ENCODE measurements around the gene IL22RA1.
A peak's percentile ranks its signal among the peaks of the same experiment; 100 is the strongest.

Gene IL22RA1

DNA sequence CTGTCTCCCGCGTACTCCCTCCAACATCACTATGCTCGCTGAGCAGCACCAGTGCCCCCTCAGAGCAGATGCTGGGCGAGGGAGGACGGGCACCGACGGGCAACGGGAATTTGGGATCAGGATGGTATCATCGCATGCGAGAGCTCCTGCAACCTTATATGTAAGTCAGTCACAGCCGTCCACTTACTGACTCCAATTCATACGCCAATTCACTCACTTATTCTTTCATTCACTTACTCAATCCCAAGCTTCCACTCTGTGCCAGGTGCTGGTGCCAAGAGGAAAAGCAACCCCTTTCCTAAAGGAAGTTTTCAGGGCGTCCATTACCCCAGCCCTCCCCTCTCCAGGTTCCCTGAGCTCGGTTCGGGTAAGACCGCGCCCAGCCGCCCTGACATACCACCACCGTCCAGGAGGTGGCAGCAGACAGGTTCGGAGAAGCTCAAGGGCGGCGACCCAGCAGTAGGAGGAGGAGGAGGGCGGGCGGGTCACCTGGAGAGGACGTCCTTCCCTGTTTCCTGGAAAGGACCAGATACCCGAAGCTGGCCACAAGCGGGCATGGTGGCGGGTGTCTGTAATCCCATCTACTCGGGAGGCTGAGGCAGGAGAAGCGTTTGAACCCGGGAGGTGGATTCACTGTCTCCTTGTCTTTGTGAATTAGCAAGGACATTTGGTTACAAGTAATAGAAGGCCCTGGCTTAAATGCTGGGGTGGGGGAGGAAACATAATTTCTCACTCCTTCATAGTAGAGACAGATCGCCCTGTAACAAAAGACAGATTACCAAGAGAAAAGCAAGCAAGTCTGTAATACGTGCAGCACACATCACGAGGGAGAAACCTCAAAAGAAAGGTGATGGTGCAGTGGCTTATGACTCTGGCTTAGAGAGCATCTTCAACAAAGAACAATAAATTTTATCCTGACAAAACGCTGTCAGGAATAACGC lies 7.6 kb upstream of the IL22RA1 start:
- Histone ChIP-seq H3F3A (ENCODE audit: insufficient read depth) (peaks cover 45% of the 10 kb centered on the region), H3K79me2 (ENCODE audit: insufficient read depth, low read length) (peaks cover 10% of the 10 kb centered on the region; the same call in 1 of the 2 replicates), H2AFZ (ENCODE audit: low read depth, low read length, severe bottlenecking) (no peak overlapping the region), H3K27ac (ENCODE audit: low read depth, low read length) (peak overlapping the region; percentile 95), H3K27me3 (ENCODE audit: low read length) (no peaks in the 10 kb centered on the region), H3K9me3 (ENCODE audit: insufficient read depth, low read length) (no peaks in the 10 kb centered on the region), H3K9ac (ENCODE audit: low read length) (peak overlapping the region; percentile 69), H3K4me3 (ENCODE audit: insufficient read depth, low read length, poor library complexity, severe bottlenecking) (peak overlapping the region; percentile 35), H4K20me1 (ENCODE audit: low read depth, low read length) (no peaks in the 10 kb centered on the region), H3K4me2 (ENCODE audit: low read depth, low read length, poor library complexity, severe bottlenecking) (peak overlapping the region; percentile 80), H3K36me3 (ENCODE audit: low read length) (no peaks in the 10 kb centered on the region), H3K9me2 (replicated peaks; ENCODE audit: insufficient read depth, low read length) (no peaks in the 10 kb centered on the region)
- TF ChIP-seq, protein P1, sequence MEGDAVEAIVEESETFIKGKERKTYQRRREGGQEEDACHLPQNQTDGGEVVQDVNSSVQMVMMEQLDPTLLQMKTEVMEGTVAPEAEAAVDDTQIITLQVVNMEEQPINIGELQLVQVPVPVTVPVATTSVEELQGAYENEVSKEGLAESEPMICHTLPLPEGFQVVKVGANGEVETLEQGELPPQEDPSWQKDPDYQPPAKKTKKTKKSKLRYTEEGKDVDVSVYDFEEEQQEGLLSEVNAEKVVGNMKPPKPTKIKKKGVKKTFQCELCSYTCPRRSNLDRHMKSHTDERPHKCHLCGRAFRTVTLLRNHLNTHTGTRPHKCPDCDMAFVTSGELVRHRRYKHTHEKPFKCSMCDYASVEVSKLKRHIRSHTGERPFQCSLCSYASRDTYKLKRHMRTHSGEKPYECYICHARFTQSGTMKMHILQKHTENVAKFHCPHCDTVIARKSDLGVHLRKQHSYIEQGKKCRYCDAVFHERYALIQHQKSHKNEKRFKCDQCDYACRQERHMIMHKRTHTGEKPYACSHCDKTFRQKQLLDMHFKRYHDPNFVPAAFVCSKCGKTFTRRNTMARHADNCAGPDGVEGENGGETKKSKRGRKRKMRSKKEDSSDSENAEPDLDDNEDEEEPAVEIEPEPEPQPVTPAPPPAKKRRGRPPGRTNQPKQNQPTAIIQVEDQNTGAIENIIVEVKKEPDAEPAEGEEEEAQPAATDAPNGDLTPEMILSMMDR (IDR thresholded peaks at IDR 0.05; ENCODE audit: insufficient read depth, low read length, poor library complexity, severe bottlenecking) = peak; percentile 82
- no peak for TF ChIP-seq EZH2phosphoT487 (conservative IDR thresholded peaks at IDR 0.05; ENCODE audit: low read length)

DNA sequence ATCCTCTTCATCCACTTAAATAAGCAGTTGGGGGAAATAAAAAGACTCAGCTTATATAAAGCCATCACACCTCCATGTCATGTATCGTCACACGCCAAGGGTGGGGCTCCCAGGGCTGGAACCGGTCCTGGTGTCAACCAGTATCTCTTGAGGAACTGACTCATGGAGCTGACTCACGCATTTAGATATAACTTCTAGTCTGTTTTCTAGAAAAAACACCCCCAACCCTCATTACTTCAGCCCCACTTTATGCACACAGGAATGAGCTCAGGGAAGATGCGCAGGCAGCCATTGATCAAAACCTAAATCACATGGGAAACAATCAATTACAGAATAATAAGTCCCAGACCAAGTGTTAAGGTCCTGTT lies 6.9 kb upstream of the IL22RA1 start:
- Histone ChIP-seq H2AFZ (ENCODE audit: low read depth, low read length, severe bottlenecking) (no peak overlapping the region), H3K27ac (ENCODE audit: low read depth, low read length) (no peak overlapping the region), H3K4me3 (ENCODE audit: insufficient read depth, low read length, poor library complexity, severe bottlenecking) (no peak overlapping the region), H3K9me2 (replicated peaks; ENCODE audit: insufficient read depth, low read length) (no peaks in the 10 kb centered on the region), H3F3A (ENCODE audit: insufficient read depth) (peaks cover 39% of the 10 kb centered on the region), H3K36me3 (ENCODE audit: low read length) (no peaks in the 10 kb centered on the region), H3K27me3 (ENCODE audit: low read length) (no peaks in the 10 kb centered on the region), H3K9me3 (ENCODE audit: insufficient read depth, low read length) (no peaks in the 10 kb centered on the region), H4K20me1 (ENCODE audit: low read depth, low read length) (no peaks in the 10 kb centered on the region), H3K4me2 (ENCODE audit: low read depth, low read length, poor library complexity, severe bottlenecking) (peak overlapping the region; percentile 80), H3K79me2 (ENCODE audit: insufficient read depth, low read length) (peaks cover 10% of the 10 kb centered on the region; the same call in 1 of the 2 replicates), H3K9ac (ENCODE audit: low read length) (peak overlapping the region; percentile 69; the same call in 1 of the 2 replicates)
- TF ChIP-seq, protein P1 (IDR thresholded peaks at IDR 0.05; ENCODE audit: insufficient read depth, low read length, poor library complexity, severe bottlenecking) = no peak
- TF ChIP-seq EZH2phosphoT487 (conservative IDR thresholded peaks at IDR 0.05; ENCODE audit: low read length) = no peak

DNA sequence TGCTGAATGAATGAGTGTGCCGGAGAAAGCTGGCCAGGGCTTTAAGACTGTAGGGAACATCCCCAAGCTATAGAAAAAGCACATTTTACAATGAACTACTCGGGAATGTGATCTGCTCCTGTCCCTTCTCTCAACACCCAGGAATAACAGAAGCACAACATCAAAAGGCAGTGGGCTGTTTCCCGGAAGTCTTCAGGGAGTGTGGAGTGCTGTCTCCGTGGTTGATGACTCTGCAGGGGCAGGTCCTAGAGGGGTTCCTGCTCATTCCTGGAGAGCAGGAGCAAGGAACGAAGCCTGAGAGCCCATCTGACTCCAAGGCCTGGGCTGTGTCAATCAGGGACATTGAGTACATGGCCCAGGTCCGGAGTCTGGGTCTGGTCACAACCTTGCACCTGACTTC lies 4.9 kb upstream of the IL22RA1 start:
- Histone ChIP-seq H3F3A (ENCODE audit: insufficient read depth) (peaks cover 20% of the 10 kb centered on the region), H3K27me3 (ENCODE audit: low read length) (no peaks in the 10 kb centered on the region), H2AFZ (ENCODE audit: low read depth, low read length, severe bottlenecking) (no peak overlapping the region), H3K9me2 (replicated peaks; ENCODE audit: insufficient read depth, low read length) (no peaks in the 10 kb centered on the region), H3K9ac (ENCODE audit: low read length) (no peak overlapping the region), H4K20me1 (ENCODE audit: low read depth, low read length) (no peaks in the 10 kb centered on the region), H3K36me3 (ENCODE audit: low read length) (no peaks in the 10 kb centered on the region), H3K9me3 (ENCODE audit: insufficient read depth, low read length) (no peaks in the 10 kb centered on the region), H3K4me2 (ENCODE audit: low read depth, low read length, poor library complexity, severe bottlenecking) (no peak overlapping the region), H3K4me3 (ENCODE audit: insufficient read depth, low read length, poor library complexity, severe bottlenecking) (no peak overlapping the region), H3K27ac (ENCODE audit: low read depth, low read length) (no peak overlapping the region), H3K79me2 (ENCODE audit: insufficient read depth, low read length) (0 out of 2 replicates have a peak, but pooled peaks cover 3% of the 10 kb centered on the region)
- TF ChIP-seq, protein P1 (IDR thresholded peaks at IDR 0.05; ENCODE audit: insufficient read depth, low read length, poor library complexity, severe bottlenecking) = no peak
- TF ChIP-seq EZH2phosphoT487 (conservative IDR thresholded peaks at IDR 0.05; ENCODE audit: low read length) = no peak
